C4-2B (cell line): ENCODE results near the gene LHFPL2.

Experiments
- ZFX ChIP-seq: fragments of 450-650 bp; IDR thresholded peaks from 2 replicates; pipeline ENCODE4 v1.6.1; 2017
- TF ChIP-seq, protein P1 (sequence below): fragments of 450-650 bp; conservative IDR thresholded peaks from 2 replicates; pipeline ENCODE4 v1.5.1; 2017; ENCODE audit warnings: mild to moderate bottlenecking

DNA sequence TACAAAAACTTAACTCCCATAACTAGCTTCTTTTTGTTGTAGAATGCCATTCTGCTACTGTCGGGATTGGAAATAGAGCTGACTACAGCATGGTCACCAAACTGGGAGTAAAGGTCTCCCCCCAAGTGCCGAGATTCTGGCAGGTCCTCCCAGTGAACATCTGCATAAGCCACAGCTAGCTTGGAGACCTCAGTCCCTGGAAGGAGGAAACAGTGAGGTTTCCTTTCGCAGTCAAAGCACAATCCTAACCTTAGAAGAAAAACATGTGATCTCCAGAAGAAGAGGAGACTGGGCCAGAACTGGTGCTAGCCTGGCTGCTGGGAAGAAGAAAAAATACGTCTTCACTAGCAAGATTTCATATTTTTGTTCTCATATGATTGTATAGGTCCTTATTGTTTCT is 160.7 kb downstream of the LHFPL2 start:
- TF ChIP-seq, protein P1, sequence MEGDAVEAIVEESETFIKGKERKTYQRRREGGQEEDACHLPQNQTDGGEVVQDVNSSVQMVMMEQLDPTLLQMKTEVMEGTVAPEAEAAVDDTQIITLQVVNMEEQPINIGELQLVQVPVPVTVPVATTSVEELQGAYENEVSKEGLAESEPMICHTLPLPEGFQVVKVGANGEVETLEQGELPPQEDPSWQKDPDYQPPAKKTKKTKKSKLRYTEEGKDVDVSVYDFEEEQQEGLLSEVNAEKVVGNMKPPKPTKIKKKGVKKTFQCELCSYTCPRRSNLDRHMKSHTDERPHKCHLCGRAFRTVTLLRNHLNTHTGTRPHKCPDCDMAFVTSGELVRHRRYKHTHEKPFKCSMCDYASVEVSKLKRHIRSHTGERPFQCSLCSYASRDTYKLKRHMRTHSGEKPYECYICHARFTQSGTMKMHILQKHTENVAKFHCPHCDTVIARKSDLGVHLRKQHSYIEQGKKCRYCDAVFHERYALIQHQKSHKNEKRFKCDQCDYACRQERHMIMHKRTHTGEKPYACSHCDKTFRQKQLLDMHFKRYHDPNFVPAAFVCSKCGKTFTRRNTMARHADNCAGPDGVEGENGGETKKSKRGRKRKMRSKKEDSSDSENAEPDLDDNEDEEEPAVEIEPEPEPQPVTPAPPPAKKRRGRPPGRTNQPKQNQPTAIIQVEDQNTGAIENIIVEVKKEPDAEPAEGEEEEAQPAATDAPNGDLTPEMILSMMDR = no peak
- TF ChIP-seq ZFX = no peak
